A549 (cell line): ENCODE measurements around the gene SDF4. TPM values are rescaled to one million over a fixed set of nuclear protein-coding genes. Genes with fewer than 3 reads are reported as not detected.

ENCODE experiments used
- ATAC-seq, 2 experiments: fragments of 200-7000 bp in 1 of 2; fragments of >200 bp in 1 of 2; cut with Nextera tagmentation in 1 of 2; cut with Tn5 transposase in 1 of 2; 3 replicates each; pipeline versions ENCODE4 v1.8.0 to v1.9.1; 2018 to 2020; ENCODE audit warnings: mild to moderate bottlenecking in 1 of 2, moderate library complexity in 1 of 2
- CTCF ChIA-PET: fragments of 300-600 bp; sonication (Branson Sonifier 250); formaldehyde crosslinking; extraction: SDS; loops from one replicate; lab custom pipeline; 2021; ENCODE audit warnings: antibody characterized with exemption, inconsistent platforms; lab: Yijun Ruan, JAX
- POLR2A ChIA-PET: fragments of 350-600 bp; formaldehyde crosslinking; extraction: SDS; loops from one replicate; lab custom pipeline; 2021; ENCODE audit warnings: antibody characterized with exemption, inconsistent platforms; lab: Yijun Ruan, JAX
- DNase-seq, 2 experiments: peaks; one replicate each; pipeline versions ENCODE4 v3.0.0 to v3.0.0-alpha.2; 2011 to 2016; ENCODE audit warnings: low read depth in 1 of 2, low spot score in 1 of 2
- FAIRE-seq: peaks from 2 replicates; lab custom pipeline; 2011; peaks lifted over from hg19 to GRCh38; lab: Jason Lieb, UNC
- H3K27ac ChIP-seq, 2 experiments: fragments of >200 bp; sonication (Bioruptor Twin); formaldehyde crosslinking; 3 replicates each; pipeline ENCODE4 v1.5.1; 2016 to 2017
- H3K4me1 ChIP-seq: fragments of >200 bp; sonication (Bioruptor Twin); formaldehyde crosslinking; 3 replicates; pipeline ENCODE4 v1.6.1; 2016
- H3K4me2 ChIP-seq: fragments of >200 bp; sonication (Bioruptor Twin); formaldehyde crosslinking; 3 replicates; pipeline ENCODE4 v1.6.1; 2016
- H3K4me3 ChIP-seq: fragments of >200 bp; sonication (Bioruptor Twin); formaldehyde crosslinking; 3 replicates; pipeline ENCODE4 v1.5.1; 2016
- H3K9me3 ChIP-seq: fragments of >200 bp; sonication (Bioruptor Twin); formaldehyde crosslinking; 3 replicates; pipeline ENCODE4 v1.6.1; 2016
- CBX2 ChIP-seq: fragments of 200-600 bp; sonication (generic); IDR thresholded peaks from 2 replicates; pipeline ENCODE4 v1.6.1; 2016; ENCODE audit warnings: low read depth, mild to moderate bottlenecking, borderline replicate concordance
- CTCF ChIP-seq: fragments of >200 bp; sonication (Bioruptor Twin); formaldehyde crosslinking; IDR thresholded peaks from 3 replicates; pipeline ENCODE4 v1.5.1; 2016
- FOSL2 ChIP-seq, 2 experiments: fragments of 450-650 bp in 1 of 2; fragments of >200 bp in 1 of 2; sonication (Bioruptor Twin) in 1 of 2; formaldehyde crosslinking; IDR thresholded peaks; 2 replicates each; pipeline versions ENCODE4 v1.5.0 to v1.6.1; 2016 to 2020; ENCODE audit warnings: mild to moderate bottlenecking in 1 of 2, moderate library complexity in 1 of 2
- HEYL ChIP-seq: fragments of 250-450 bp; sonication (Bioruptor Pico); IDR thresholded peaks from 2 replicates; pipeline ENCODE4 v1.8.0; 2021; ENCODE audit warnings: mild to moderate bottlenecking, moderate library complexity
- HMGXB4 ChIP-seq: fragments of 250-450 bp; sonication (Bioruptor Pico); IDR thresholded peaks from 2 replicates; pipeline ENCODE4 v1.5.0; 2021; ENCODE audit warnings: mild to moderate bottlenecking, moderate library complexity, borderline replicate concordance
- HOXA7 ChIP-seq: fragments of 250-450 bp; sonication (Bioruptor Pico); IDR thresholded peaks from 2 replicates; pipeline ENCODE4 v1.5.0; 2020; ENCODE audit warnings: mild to moderate bottlenecking, moderate library complexity
- KDM1A ChIP-seq: fragments of 200-600 bp; sonication (generic); IDR thresholded peaks from 2 replicates; pipeline ENCODE4 v1.6.1; 2016; ENCODE audit warnings: low read depth, mild to moderate bottlenecking
- MAX ChIP-seq: IDR thresholded peaks from 2 replicates; pipeline ENCODE4 v1.6.1; 2012
- MYC ChIP-seq: IDR thresholded peaks from 2 replicates; pipeline ENCODE4 v1.6.1; 2012; ENCODE audit warnings: mild to moderate bottlenecking, inconsistent platforms, low read length, improper control_type of control experiment, borderline replicate concordance
- PBX3 ChIP-seq: IDR thresholded peaks from 2 replicates; pipeline ENCODE4 v1.6.1; 2012
- RAD21 ChIP-seq, 2 experiments: fragments of >200 bp in 1 of 2; sonication (Bioruptor Twin) in 1 of 2; formaldehyde crosslinking in 1 of 2; IDR thresholded peaks in 1 of 2; conservative IDR thresholded peaks in 1 of 2; 2 replicates in 1 of 2; 3 replicates in 1 of 2; pipeline ENCODE4 v1.6.1; 2012 to 2018; ENCODE audit warnings: inconsistent platforms in 1 of 2
- RCOR1 ChIP-seq: fragments of 150-350 bp; IDR thresholded peaks from 2 replicates; pipeline ENCODE4 v1.6.1; 2014; ENCODE audit warnings: antibody characterized with exemption, low read length, low read depth
- SMC3 ChIP-seq: fragments of >200 bp; sonication (Bioruptor Twin); formaldehyde crosslinking; IDR thresholded peaks from 3 replicates; pipeline ENCODE4 v1.6.1; 2018; ENCODE audit warnings: inconsistent platforms
- TFCP2L1 ChIP-seq: fragments of 250-450 bp; sonication (Bioruptor Pico); IDR thresholded peaks from 2 replicates; pipeline ENCODE4 v1.5.0; 2021; ENCODE audit warnings: mild to moderate bottlenecking
- ZC3H11A ChIP-seq: fragments of 450-650 bp; IDR thresholded peaks from 2 replicates; pipeline ENCODE4 v1.6.1; 2014; ENCODE audit warnings: antibody characterized with exemption, mild to moderate bottlenecking
- ZFP36 ChIP-seq: fragments of 450-650 bp; IDR thresholded peaks from 2 replicates; pipeline ENCODE4 v1.6.1; 2014; ENCODE audit warnings: borderline replicate concordance; ENCODE audit not compliant: partially characterized antibody
- ZSCAN20 ChIP-seq: fragments of 250-450 bp; sonication (Bioruptor Pico); IDR thresholded peaks from 2 replicates; pipeline ENCODE4 v1.8.0; 2022; ENCODE audit warnings: mild to moderate bottlenecking, moderate library complexity
- WGBS: methylation state at CpG from one replicate; pipeline ENCODE4 v1.1.6; 2017; ENCODE audit errors: missing lambda C conversion rate; 5-methylcytosine and 5-hydroxymethylcytosine counted together
- polyA plus RNA-seq, 4 experiments: library from polyadenylated mRNA; depleted of rRNA in 3 of 4; stranded (reverse); fragments of >200 nt; fragmentation: RNase III in 1 of 4; extraction: RNeasy Plus Mini Kit Qiagen cat#74134 plus additional on column Dnase treatment in 1 of 4; gene quantifications; 2 replicates in 3 of 4; 3 replicates in 1 of 4; pipeline ENCODE4 v1.2.3, GENCODE V29; 2011 to 2017

SDF4 gene
- polyA plus RNA-seq, 2 of the 4 experiments (the other 2 are of a cell fraction): 58.3 to 97.4 TPM

- peak in 1 of 2 experiments; percentile 70 for DNase-seq
- no peak overlapping the region for H3K4me3 ChIP-seq
- H3K9me3 ChIP-seq: no peaks in the 10 kb centered on the region
- TF ChIP-seq KDM1A (no peak), SMC3 (no peak), HEYL (CRISPR knock-in tag) (no peak), MYC (no peak), ZSCAN20 (CRISPR knock-in tag) (no peak), HOXA7 (no peak), TFCP2L1 (CRISPR knock-in tag) (no peak)
- TF ChIP-seq, all 56 proteins: peak for 0
- Histone ChIP-seq H3K4me2 (no peak overlapping the region), H3K27ac (peak overlapping the region in 1 of 2 experiments; percentile 56; a peak in 3 of 6 replicates), H3K4me1 (peaks cover 19% of the 10 kb centered on the region; the same call in 1 of the 3 replicates)
- 45% methylated on average over 17 of the region's 30 CpGs for WGBS
- ATAC-seq (peak in 1 of 2 experiments; percentile 59; a peak in 3 of 6 replicates), FAIRE-seq (no peak)
- ChIA-PET POLR2A (no interaction called here), CTCF (interaction anchor here (1.1 to 2.2 kb wide), 2 partner anchors 11 to 48 kb away, joined by 3 to 7 read pairs; no protein-coding TSS in a partner anchor)
These were observed 12.5 kb upstream of the SDF4 start for GRCh38 chr1:1244192-1244811.

- H3K9me3 ChIP-seq: no peaks in the 10 kb centered on the region
- peak overlapping the region in 1 of 2 experiments; percentile 56; a peak in 3 of 6 replicates for H3K27ac ChIP-seq
- WGBS: 62% methylated on average over 2 of the region's 23 CpGs
- no peak for TF ChIP-seq ZSCAN20 (CRISPR knock-in tag)
- TF ChIP-seq SMC3: no peak
- no peak for TF ChIP-seq FOSL2 (IDR thresholded peaks at IDR 0.05)
- TF ChIP-seq FOSL2 (CRISPR knock-in tag; IDR thresholded peaks at IDR 0.05): no peak
- TF ChIP-seq ZFP36: no peak
- no peak for TF ChIP-seq HMGXB4 (CRISPR knock-in tag)
- TF ChIP-seq ZC3H11A: no peak
- TF ChIP-seq RAD21 (conservative IDR thresholded peaks at IDR 0.05 in 1 of 2, IDR thresholded peaks at IDR 0.05 in 1 of 2): no peak
- no peak for TF ChIP-seq PBX3
- TF ChIP-seq CBX2: no peak
- no peak for TF ChIP-seq CTCF
- TF ChIP-seq MAX: no peak
- TF ChIP-seq RCOR1: no peak
- DNase-seq (no peak), FAIRE-seq (no peak), ATAC-seq (peak in 1 of 2 experiments; percentile 21; a peak in 3 of 6 replicates)
- CTCF ChIA-PET: interaction anchor here (1.1 to 2.2 kb wide), 3 partner anchors 11 to 62 kb away, joined by 3 to 7 read pairs (median 3); no protein-coding TSS in a partner anchor
- H3K4me3 ChIP-seq: no peak overlapping the region
- H3K4me2 ChIP-seq: no peak overlapping the region
- peaks cover 19% of the 10 kb centered on the region; the same call in 1 of the 3 replicates for H3K4me1 ChIP-seq
- POLR2A ChIA-PET: no interaction called here
These were observed 12.0 kb upstream of the SDF4 start for GRCh38 chr1:1243807-1244191.
